Osteocyte (in vitro differentiated cells): ENCODE data around the gene BTNL3. TPM values are rescaled to one million over a fixed set of nuclear protein-coding genes. Genes with fewer than 3 reads are reported as not detected.

Experiments
- DNase-seq: peaks from one replicate; pipeline ENCODE4 v3.0.0; 2021; ENCODE audit warnings: mixed read lengths; ENCODE audit not compliant: unreplicated experiment; ENCODE audit errors: extremely low spot score
- H3K27ac Mint-ChIP-seq: one replicate; pipeline ENCODE4 v1.8.0; 2021; ENCODE audit warnings: mild to moderate bottlenecking, mixed read lengths; ENCODE audit not compliant: unreplicated experiment
- H3K27me3 Mint-ChIP-seq: one replicate; pipeline ENCODE4 v1.8.0; 2021; ENCODE audit warnings: mixed read lengths; ENCODE audit not compliant: unreplicated experiment
- H3K36me3 Mint-ChIP-seq: one replicate; pipeline ENCODE4 v1.8.0; 2021; ENCODE audit warnings: mixed read lengths; ENCODE audit not compliant: unreplicated experiment
- H3K4me1 Mint-ChIP-seq: one replicate; pipeline ENCODE4 v1.8.0; 2021; ENCODE audit warnings: mixed read lengths; ENCODE audit not compliant: unreplicated experiment
- H3K4me3 Mint-ChIP-seq: one replicate; pipeline ENCODE4 v1.8.0; 2021; ENCODE audit warnings: mild to moderate bottlenecking, moderate library complexity, mixed read lengths; ENCODE audit not compliant: unreplicated experiment
- H3K9me3 Mint-ChIP-seq: one replicate; pipeline ENCODE4 v1.8.0; 2021; ENCODE audit warnings: mixed read lengths; ENCODE audit not compliant: unreplicated experiment
- CTCF ChIP-seq: fragments of 200-600 bp; sonication (generic); IDR thresholded peaks from 2 replicates; pipeline ENCODE4 v1.5.0; 2021; ENCODE audit warnings: antibody characterized with exemption, mild to moderate bottlenecking, moderate library complexity
- total RNA-seq: library from RNA; stranded (reverse); gene quantifications from 2 replicates; pipeline ENCODE4 v1.2.1, GENCODE V29; 2021

Gene BTNL3
- total RNA-seq, 1 donor from 2014 or later, result not detected

- Mint-ChIP-seq H3K27ac (no peak overlapping the region), H3K9me3 (peaks cover 10% of the 10 kb centered on the region), H3K27me3 (peaks cover 9% of the 10 kb centered on the region), H3K4me3 (no peak overlapping the region), H3K4me1 (no peaks in the 10 kb centered on the region), H3K36me3 (no peaks in the 10 kb centered on the region)
- TF ChIP-seq CTCF, result no peak
- DNase-seq, result peak; percentile 72
These were observed 35.8 kb downstream of the BTNL3 start for GRCh38 chr5:181024245-181025064.

DNA sequence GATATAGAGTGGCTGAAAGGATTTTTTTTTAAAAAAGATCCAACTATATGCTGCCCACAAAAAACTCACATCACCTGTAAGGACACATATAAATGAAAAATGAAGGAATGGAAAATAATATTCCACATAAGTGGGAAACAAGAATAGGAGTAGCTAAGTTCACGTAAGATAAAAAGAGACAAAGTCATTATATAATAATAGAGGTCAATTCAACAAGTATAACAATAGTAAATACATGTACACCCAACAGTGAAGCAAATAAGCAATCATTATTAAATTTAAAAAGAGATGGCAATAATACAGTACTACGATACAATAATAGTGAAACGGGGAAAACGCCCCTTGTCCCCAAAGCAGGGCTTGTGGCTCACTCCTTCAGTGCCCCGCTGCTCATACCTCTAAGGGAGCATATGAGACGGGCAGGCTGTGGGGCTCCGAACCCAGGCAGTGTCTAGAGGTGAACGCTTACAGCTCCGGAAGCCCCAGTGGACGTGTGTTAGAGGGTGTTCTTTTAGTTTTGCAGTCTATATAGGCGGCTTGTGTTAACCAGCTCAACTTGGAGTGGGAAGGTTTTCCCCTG is 38.9 kb downstream of the BTNL3 start:
- Mint-ChIP-seq H3K4me3 (no peak overlapping the region), H3K36me3 (no peaks in the 10 kb centered on the region), H3K9me3 (no peaks in the 10 kb centered on the region), H3K27me3 (peaks cover 14% of the 10 kb centered on the region), H3K4me1 (no peaks in the 10 kb centered on the region), H3K27ac (no peak overlapping the region)
- no peak for TF ChIP-seq CTCF
- DNase-seq, result no peak

GRCh38 chr5:181028032-181028819 is 39.6 kb downstream of the BTNL3 start:
- DNase-seq, result peak; percentile 65
- H3K27me3 Mint-ChIP-seq, result peaks cover 14% of the 10 kb centered on the region
- H3K4me1 Mint-ChIP-seq, result no peaks in the 10 kb centered on the region
- no peaks in the 10 kb centered on the region for H3K9me3 Mint-ChIP-seq
- no peak for TF ChIP-seq CTCF
- H3K27ac Mint-ChIP-seq, result no peak overlapping the region
- no peaks in the 10 kb centered on the region for H3K36me3 Mint-ChIP-seq
- H3K4me3 Mint-ChIP-seq, result no peak overlapping the region

- no peak for TF ChIP-seq CTCF
- H3K4me1 Mint-ChIP-seq, result no peaks in the 10 kb centered on the region
- H3K9me3 Mint-ChIP-seq, result no peaks in the 10 kb centered on the region
- DNase-seq, result no peak
- no peak overlapping the region for H3K4me3 Mint-ChIP-seq
- peaks cover 11% of the 10 kb centered on the region for H3K27me3 Mint-ChIP-seq
- no peak overlapping the region for H3K27ac Mint-ChIP-seq
- H3K36me3 Mint-ChIP-seq, result no peaks in the 10 kb centered on the region
These were observed 43.1 kb downstream of the BTNL3 start for GRCh38 chr5:181031716-181032115.
